CD8-positive, alpha-beta memory T cell (primary cell): ENCODE data around the gene MYO6. TPM values are rescaled to one million over a fixed set of nuclear protein-coding genes. Genes with fewer than 3 reads are reported as not detected.

Source experiments
- CTCF ChIA-PET: fragments of 350-600 bp; sonication (Branson Sonifier 250); formaldehyde crosslinking; loops from one replicate; lab custom pipeline; 2021; ENCODE audit warnings: antibody characterized with exemption; lab: Charles Lee
- POLR2A ChIA-PET: fragments of 350-600 bp; sonication (Branson Sonifier 250); formaldehyde crosslinking; loops from one replicate; lab custom pipeline; 2021; ENCODE audit warnings: antibody characterized with exemption; lab: Charles Lee
- DNase-seq, 5 donors: peaks; one replicate each; pipeline versions ENCODE4 v3.0.0 to v3.0.0-alpha.2; 2020 to 2022; ENCODE audit warnings: mixed read lengths in 1 of 5
- H3K27ac ChIP-seq: one replicate; pipeline ENCODE4 v1.7.0; 2013; ENCODE audit warnings: low read depth, mild to moderate bottlenecking, low read length, moderate library complexity
- H3K27me3 ChIP-seq: 2 replicates; pipeline ENCODE4 v1.7.0; 2013; ENCODE audit warnings: low read length, mild to moderate bottlenecking; ENCODE audit not compliant: insufficient read depth, poor library complexity, severe bottlenecking
- H3K36me3 ChIP-seq: 2 replicates; pipeline ENCODE4 v1.7.0; 2013; ENCODE audit warnings: mild to moderate bottlenecking, low read length, moderate library complexity; ENCODE audit not compliant: insufficient read depth
- H3K4me1 ChIP-seq: 2 replicates; pipeline ENCODE4 v1.7.0; 2013; ENCODE audit warnings: mild to moderate bottlenecking, low read length, moderate library complexity; ENCODE audit not compliant: insufficient read depth
- H3K4me3 ChIP-seq: 2 replicates; pipeline ENCODE4 v1.7.0; 2013; ENCODE audit warnings: mild to moderate bottlenecking, low read length
- H3K9me3 ChIP-seq: 2 replicates; pipeline ENCODE4 v1.7.0; 2013; ENCODE audit warnings: mild to moderate bottlenecking, low read length
- H3K27ac Mint-ChIP-seq, 8 donors: one replicate each; pipeline ENCODE4 v1.8.0; 2020 to 2021; ENCODE audit warnings: mixed read lengths in 8 of 8, mild to moderate bottlenecking in 6 of 8, inconsistent platforms in 3 of 8, moderate library complexity in 3 of 8
- H3K27me3 Mint-ChIP-seq, 2 donors: one replicate each; pipeline ENCODE4 v1.8.0; 2020 to 2021; ENCODE audit warnings: mixed read lengths in 2 of 2, mild to moderate bottlenecking in 1 of 2, moderate library complexity in 1 of 2
- H3K36me3 Mint-ChIP-seq, 3 donors: one replicate each; pipeline ENCODE4 v1.8.0; 2020 to 2021; ENCODE audit warnings: mixed read lengths in 3 of 3, inconsistent platforms in 1 of 3, mild to moderate bottlenecking in 1 of 3
- H3K4me1 Mint-ChIP-seq, 3 donors: one replicate each; pipeline ENCODE4 v1.8.0; 2020 to 2021; ENCODE audit warnings: mixed read lengths in 3 of 3, inconsistent platforms in 1 of 3, mild to moderate bottlenecking in 1 of 3
- H3K4me3 Mint-ChIP-seq, 7 donors: one replicate each; pipeline ENCODE4 v1.8.0; 2020 to 2021; ENCODE audit warnings: mixed read lengths in 7 of 7, mild to moderate bottlenecking in 6 of 7, moderate library complexity in 4 of 7, inconsistent platforms in 2 of 7
- H3K9me3 Mint-ChIP-seq, 5 donors: one replicate each; pipeline ENCODE4 v1.8.0; 2020 to 2022; ENCODE audit warnings: mixed read lengths in 5 of 5, mild to moderate bottlenecking in 3 of 5, moderate library complexity in 2 of 5, inconsistent platforms in 1 of 5
- polyA plus RNA-seq: library from polyadenylated mRNA; unstranded; fragments of 300-500 nt; fragmentation: Illumina TruSeq; gene quantifications from one replicate; pipeline ENCODE4 v1.2.3, GENCODE V29; 2021
- total RNA-seq, 2 experiments: library from RNA; stranded (reverse); gene quantifications; one replicate each; pipeline ENCODE4 v1.2.3, GENCODE V29; 2021

The MYO6 gene
- total and polyA plus RNA-seq, 3 experiments from 2014 or later = 5.4 to 6.5 (median 5.8) TPM

- H3K27ac Mint-ChIP-seq = no peak overlapping the region
- H3K27ac ChIP-seq = no peak overlapping the region
- no peak overlapping the region for H3K4me3 Mint-ChIP-seq
- no peaks in the 10 kb centered on the region for H3K4me1 Mint-ChIP-seq
- no peaks in the 10 kb centered on the region for H3K9me3 ChIP-seq
- H3K27me3 ChIP-seq = no peaks in the 10 kb centered on the region
- no peaks in the 10 kb centered on the region for H3K4me1 ChIP-seq
- ChIA-PET POLR2A (no interaction called here), CTCF (interaction anchor here (2.1 kb wide), 1 partner anchor 17 kb away, joined by 11 read pairs; no protein-coding TSS in a partner anchor)
- H3K36me3 Mint-ChIP-seq = peaks cover 6 to 31% (median 7%) of the 10 kb centered on the region in 3 donors
- H3K4me3 ChIP-seq = no peak overlapping the region
- no peak for DNase-seq
- H3K9me3 Mint-ChIP-seq = no peaks in the 10 kb centered on the region
- H3K27me3 Mint-ChIP-seq = no peaks in the 10 kb centered on the region
- no peaks in the 10 kb centered on the region for H3K36me3 ChIP-seq
These were observed 127.1 kb downstream of the MYO6 start for GRCh38 chr6:75876152-75876551.

- Histone ChIP-seq H3K27me3 (no peaks in the 10 kb centered on the region), H3K4me3 (no peak overlapping the region), H3K36me3 (no peaks in the 10 kb centered on the region), H3K4me1 (no peaks in the 10 kb centered on the region), H3K27ac (no peak overlapping the region), H3K9me3 (no peaks in the 10 kb centered on the region)
- Mint-ChIP-seq H3K27me3 (peaks cover 0 to 1% of the 10 kb centered on the region in 2 donors), H3K4me3 (no peak overlapping the region), H3K4me1 (no peaks in the 10 kb centered on the region), H3K36me3 (peaks cover 3 to 19% (median 5%) of the 10 kb centered on the region in 3 donors), H3K9me3 (no peaks in the 10 kb centered on the region), H3K27ac (no peak overlapping the region)
- no peak for DNase-seq
- ChIA-PET CTCF (interaction anchor here (1.6 kb wide), 1 partner anchor 13 kb away, joined by 5 read pairs; no protein-coding TSS in a partner anchor), POLR2A (no interaction called here)
These were observed 131.3 kb downstream of the MYO6 start for GRCh38 chr6:75880305-75880704.

GRCh38 chr6:75882734-75883133, 133.7 kb downstream of the MYO6 start:
- H3K4me3 ChIP-seq = no peak overlapping the region
- Mint-ChIP-seq H3K36me3 (peaks cover 3 to 17% (median 5%) of the 10 kb centered on the region in 3 donors), H3K27ac (no peak overlapping the region), H3K9me3 (no peaks in the 10 kb centered on the region), H3K27me3 (peaks cover 0 to 1% of the 10 kb centered on the region in 2 donors), H3K4me1 (no peaks in the 10 kb centered on the region), H3K4me3 (no peak overlapping the region)
- no peak for DNase-seq
- no peak overlapping the region for H3K27ac ChIP-seq
- ChIA-PET POLR2A (no interaction called here), CTCF (no interaction called here)
- no peaks in the 10 kb centered on the region for H3K27me3 ChIP-seq
- no peaks in the 10 kb centered on the region for H3K4me1 ChIP-seq
- H3K36me3 ChIP-seq = no peaks in the 10 kb centered on the region
- no peaks in the 10 kb centered on the region for H3K9me3 ChIP-seq

- H3K27ac ChIP-seq = no peak overlapping the region
- no peaks in the 10 kb centered on the region for H3K36me3 ChIP-seq
- H3K4me1 ChIP-seq = no peaks in the 10 kb centered on the region
- no peak overlapping the region for H3K4me3 ChIP-seq
- Mint-ChIP-seq H3K4me3 (no peak overlapping the region), H3K4me1 (no peaks in the 10 kb centered on the region), H3K36me3 (peaks cover 5 to 12% (median 5%) of the 10 kb centered on the region in 3 donors), H3K9me3 (no peaks in the 10 kb centered on the region), H3K27ac (no peak overlapping the region), H3K27me3 (peaks cover 0 to 1% of the 10 kb centered on the region in 2 donors)
- ChIA-PET CTCF (interaction anchor here (2.4 kb wide), 1 partner anchor 9 kb away, joined by 10 read pairs; no protein-coding TSS in a partner anchor), POLR2A (no interaction called here)
- H3K27me3 ChIP-seq = no peaks in the 10 kb centered on the region
- no peak for DNase-seq
- H3K9me3 ChIP-seq = no peaks in the 10 kb centered on the region
These were observed 135.8 kb downstream of the MYO6 start for GRCh38 chr6:75884822-75885221.

GRCh38 chr6:75892384-75892783, 143.3 kb downstream of the MYO6 start:
- CTCF ChIA-PET = interaction anchor here (0.9 to 1.7 kb wide), 2 partner anchors 9 to 12 kb away, joined by 3 to 5 read pairs; no protein-coding TSS in a partner anchor
- no peaks in the 10 kb centered on the region for H3K9me3 Mint-ChIP-seq
- Histone ChIP-seq H3K4me3 (no peak overlapping the region), H3K36me3 (no peaks in the 10 kb centered on the region), H3K27ac (no peak overlapping the region), H3K4me1 (no peaks in the 10 kb centered on the region), H3K27me3 (no peaks in the 10 kb centered on the region), H3K9me3 (no peaks in the 10 kb centered on the region)
- POLR2A ChIA-PET = no interaction called here
- DNase-seq = no peak
- no peak overlapping the region for H3K27ac Mint-ChIP-seq
- H3K4me1 Mint-ChIP-seq = peaks cover 0 to 5% (median 0%) of the 10 kb centered on the region in 3 donors
- peaks cover 0 to 1% of the 10 kb centered on the region in 2 donors for H3K27me3 Mint-ChIP-seq
- H3K4me3 Mint-ChIP-seq = no peak overlapping the region
- H3K36me3 Mint-ChIP-seq = peaks cover 0 to 9% (median 2%) of the 10 kb centered on the region in 3 donors

GRCh38 chr6:75893058-75893775, 144.2 kb downstream of the MYO6 start:
- Histone ChIP-seq H3K4me3 (no peak overlapping the region), H3K36me3 (no peaks in the 10 kb centered on the region), H3K27me3 (no peaks in the 10 kb centered on the region), H3K4me1 (no peaks in the 10 kb centered on the region), H3K9me3 (no peaks in the 10 kb centered on the region), H3K27ac (no peak overlapping the region)
- peaks cover 0 to 9% (median 2%) of the 10 kb centered on the region in 3 donors for H3K36me3 Mint-ChIP-seq
- no peaks in the 10 kb centered on the region for H3K9me3 Mint-ChIP-seq
- no peak overlapping the region for H3K4me3 Mint-ChIP-seq
- H3K4me1 Mint-ChIP-seq = peaks cover 0 to 5% (median 0%) of the 10 kb centered on the region in 3 donors
- DNase-seq = peak in 2 of 5 donors; percentile 5 to 13
- ChIA-PET POLR2A (no interaction called here), CTCF (interaction anchor here (0.8 to 1.9 kb wide), 9 partner anchors 9 to 68 kb away, joined by 3 to 11 read pairs (median 5); no protein-coding TSS in a partner anchor)
- H3K27me3 Mint-ChIP-seq = peaks cover 0 to 1% of the 10 kb centered on the region in 2 donors
- no peak overlapping the region for H3K27ac Mint-ChIP-seq

GRCh38 chr6:75893776-75894152, 144.7 kb downstream of the MYO6 start:
- no peak for DNase-seq
- Histone ChIP-seq H3K4me3 (no peak overlapping the region), H3K4me1 (no peaks in the 10 kb centered on the region), H3K36me3 (no peaks in the 10 kb centered on the region), H3K27me3 (no peaks in the 10 kb centered on the region), H3K9me3 (no peaks in the 10 kb centered on the region), H3K27ac (no peak overlapping the region)
- no peak overlapping the region for H3K27ac Mint-ChIP-seq
- CTCF ChIA-PET = interaction anchor here (0.8 to 1.9 kb wide), 9 partner anchors 9 to 69 kb away, joined by 3 to 11 read pairs (median 5); no protein-coding TSS in a partner anchor
- POLR2A ChIA-PET = no interaction called here
- H3K4me3 Mint-ChIP-seq = no peak overlapping the region
- no peaks in the 10 kb centered on the region for H3K9me3 Mint-ChIP-seq
- peaks cover 0 to 9% (median 0%) of the 10 kb centered on the region in 3 donors for H3K36me3 Mint-ChIP-seq
- peaks cover 0 to 1% of the 10 kb centered on the region in 2 donors for H3K27me3 Mint-ChIP-seq
- peaks cover 0 to 5% (median 0%) of the 10 kb centered on the region in 3 donors for H3K4me1 Mint-ChIP-seq

- H3K9me3 Mint-ChIP-seq = peaks cover 0 to 4% (median 2%) of the 10 kb centered on the region in 5 donors
These were observed 147.5 kb downstream of the MYO6 start for GRCh38 chr6:75896526-75896925.

More at GRCh38 chr6:75896526-75896925, 147.5 kb downstream of the MYO6 start:
- no peaks in the 10 kb centered on the region for H3K36me3 ChIP-seq
- H3K27ac Mint-ChIP-seq = no peak overlapping the region
- ChIA-PET POLR2A (no interaction called here), CTCF (no interaction called here)
- H3K27me3 ChIP-seq = no peaks in the 10 kb centered on the region
- H3K4me1 ChIP-seq = no peaks in the 10 kb centered on the region
- H3K4me1 Mint-ChIP-seq = peaks cover 0 to 5% (median 0%) of the 10 kb centered on the region in 3 donors
- no peak overlapping the region for H3K4me3 ChIP-seq
- H3K27ac ChIP-seq = no peak overlapping the region
- H3K4me3 Mint-ChIP-seq = no peak overlapping the region
- peaks cover 0 to 5% (median 0%) of the 10 kb centered on the region in 3 donors for H3K36me3 Mint-ChIP-seq
- H3K27me3 Mint-ChIP-seq = no peaks in the 10 kb centered on the region
- H3K9me3 ChIP-seq = no peaks in the 10 kb centered on the region
- DNase-seq = no peak
